ENCODE results near the gene UBE2Z. TPM values are rescaled to one million over a fixed set of nuclear protein-coding genes. Genes with fewer than 3 reads are reported as not detected.
A peak's percentile ranks its signal among the peaks of the same experiment; 100 is the strongest.

The UBE2Z gene
- total RNA-seq (2021; ENCODE audit: unreplicated experiment) (119 TPM), Bru-seq, nascent RNA (percentile 96 among the genes with signal in this experiment), BruChase-seq, experiment 1, labeled RNA remaining after a 6-hour chase (percentile 97 among the genes with signal in this experiment), BruChase-seq, experiment 2, labeled RNA remaining after a 2-hour chase (percentile 98 among the genes with signal in this experiment)
- polyA plus RNA-seq (2012): 77.7 and 87.6 TPM in 2 replicates
- long read RNA-seq, full-length matches to known transcripts: 54 of 113 reads
- long read RNA-seq, partial matches to known transcripts: 50 of 113 reads
- long read RNA-seq, other reads (novel, unspliced or antisense): 9 of 113 reads

GRCh38 chr17:48908047-48908843 is at the start of gene UBE2Z:
UBE2Z (plus strand) TSS chr17:48908407; CDS start chr17:48908504, 97 bp downstream.
- POLR2A ChIA-PET: interaction anchor here (1.0 to 2.8 kb wide), 3 partner anchors 15 to 352 kb away, joined by 3 to 34 read pairs (median 3); partner anchors contain the start of gene ATP5MC1
- no TSS peak for BruUV-seq (replicated peaks)
- Histone ChIP-seq H3K79me2 (ENCODE audit: insufficient read depth, low read length) (peaks cover 47% of the 10 kb centered on the region), H3K9ac (ENCODE audit: low read length) (peak within 1 kb of the TSS; percentile 93), H3K4me1 (ENCODE audit: control insufficient read depth in 1 of 2, insufficient read depth in 2 of 2, low read length in 2 of 2) (peaks cover 18 to 26% of the 10 kb centered on the region in 2 experiments), H3K27me3 (ENCODE audit: insufficient read depth, low read length) (no peaks in the 10 kb centered on the region), H2AFZ (ENCODE audit: low read depth, low read length, poor library complexity, severe bottlenecking) (no peak within 1 kb of the TSS), H3K4me3 (replicated peaks in 1 of 2; ENCODE audit: low read depth in 1 of 2, low read length in 2 of 2) (peak within 1 kb of the TSS; percentile 70 to 84), H4K20me1 (ENCODE audit: insufficient read depth) (peaks cover 30% of the 10 kb centered on the region), H3K9me2 (ENCODE audit: insufficient read depth) (no peaks in the 10 kb centered on the region), H3K9me3 (ENCODE audit: control insufficient read depth in 1 of 2, insufficient read depth in 1 of 2, low read depth in 1 of 2, low read length in 2 of 2) (no peaks in the 10 kb centered on the region), H3K4me2 (ENCODE audit: low read length) (peak within 1 kb of the TSS; percentile 75), H3K36me3 (ENCODE audit: control insufficient read depth in 1 of 2, insufficient read depth in 2 of 2, low read length in 2 of 2) (peaks cover 28 to 36% of the 10 kb centered on the region in 2 experiments), H3K27ac (ENCODE audit: low read depth, low read length) (peak within 1 kb of the TSS; percentile 92)
- CTCF ChIA-PET: interaction anchor here (0.6 to 2.5 kb wide), 7 partner anchors 16 to 286 kb away, joined by 3 to 14 read pairs (median 3); partner anchors contain the start of gene ATP5MC1
- DNase-seq (ENCODE audit: low read depth, low spot score): peak; percentile 94
- peak; percentile 92 for ATAC-seq
- RAD21 ChIA-PET (ENCODE audit: low non-redundant PET in 1 of 2, low total read pairs in 2 of 2, uncharacterized antibody in 2 of 2, unreplicated experiment in 2 of 2): interaction anchor here (0.6 to 1.0 kb wide), 4 partner anchors 16 to 193 kb away, joined by 3 to 7 read pairs (median 4); partner anchors contain the start of gene ATP5MC1 (in 1 of the 2)
- intact Hi-C loops (cut with micrococcal nuclease): loop anchor here (2.0 to 5.0 kb wide), 2 partner anchors 77 to 284 kb away; partner anchors contain the start of gene CALCOCO2
- no peak for TF ChIP-seq REST (IDR thresholded peaks at IDR 0.05; ENCODE audit: low read depth)
- peak; percentile 84 for TF ChIP-seq CBX3 (IDR thresholded peaks at IDR 0.05; ENCODE audit: low read depth)
- TF ChIP-seq JUND (IDR thresholded peaks at IDR 0.05): no peak; the same call in 1 of the 2 replicates
- TF ChIP-seq, protein P1, sequence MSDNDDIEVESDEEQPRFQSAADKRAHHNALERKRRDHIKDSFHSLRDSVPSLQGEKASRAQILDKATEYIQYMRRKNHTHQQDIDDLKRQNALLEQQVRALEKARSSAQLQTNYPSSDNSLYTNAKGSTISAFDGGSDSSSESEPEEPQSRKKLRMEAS (IDR thresholded peaks at IDR 0.05): peak; percentile 86; the same call in 1 of the 2 replicates
- TF ChIP-seq TCF7L2 (IDR thresholded peaks at IDR 0.05; ENCODE audit: borderline replicate concordance, extremely low read depth, insufficient read depth, insufficient read length): peak; percentile 42
- TF ChIP-seq SP1 (IDR thresholded peaks at IDR 0.05; ENCODE audit: low read depth): peak; percentile 90
- no peak for TF ChIP-seq CEBPB (IDR thresholded peaks at IDR 0.05; ENCODE audit: low read depth)
- TF ChIP-seq ZNF274 (IDR thresholded peaks at IDR 0.05; ENCODE audit: low read depth, low read length): no peak
- peak; percentile 93 for TF ChIP-seq POLR2AphosphoS5 (IDR thresholded peaks at IDR 0.05; ENCODE audit: low read depth, low read length)
- TF ChIP-seq EGR1 (IDR thresholded peaks at IDR 0.05; ENCODE audit: low read depth): peak; percentile 90
- peak; percentile 88 for TF ChIP-seq ZFX (IDR thresholded peaks at IDR 0.05)
- no peak for TF ChIP-seq RAD21 (IDR thresholded peaks at IDR 0.05; ENCODE audit: low read depth)
- TF ChIP-seq ATF3 (IDR thresholded peaks at IDR 0.05): no peak
- TF ChIP-seq POLR2A (IDR thresholded peaks at IDR 0.05; ENCODE audit: borderline replicate concordance, extremely low read depth, insufficient read depth, insufficient read length): peak; percentile 94
- TF ChIP-seq SRF (IDR thresholded peaks at IDR 0.05; ENCODE audit: low read depth): no peak
- no peak for TF ChIP-seq FOSL1 (IDR thresholded peaks at IDR 0.05; ENCODE audit: low read depth)
- no peak for TF ChIP-seq EZH2phosphoT487 (IDR thresholded peaks at IDR 0.05; ENCODE audit: borderline replicate concordance)
- TF ChIP-seq EZH2 (IDR thresholded peaks at IDR 0.05): no peak
- 0 out of 6 replicates have a peak, but pooled peaks of 1 of the 3 experiments have one; percentile 9 for TF ChIP-seq CTCF (IDR thresholded peaks at IDR 0.05 in 2 of 3, conservative IDR thresholded peaks at IDR 0.05 in 1 of 3; ENCODE audit: borderline replicate concordance in 1 of 3, insufficient read depth in 1 of 3, low read depth in 2 of 3, low read length in 2 of 3)
- peak; percentile 87 for TF ChIP-seq YY1 (IDR thresholded peaks at IDR 0.05; ENCODE audit: extremely low read depth, insufficient replicate concordance, low read depth, low read length)

All from HCT116 (cell line).